ENCODE data around the gene PKN3.

- TF ChIP-seq POLR2A (IDR thresholded peaks at IDR 0.05), result no peak
- no peak for TF ChIP-seq CTCF (IDR thresholded peaks at IDR 0.05)
Measured at GRCh38 chr9:128731691-128732090, 29.4 kb downstream of the PKN3 start.

All from thyroid gland (tissue), 4 donors.